MM.1S (cell line): ENCODE measurements around the gene ZNF428.

Source experiments
- EZH2phosphoT487 ChIP-seq: fragments of 300-600 bp; sonication (generic); IDR thresholded peaks from 2 replicates; pipeline ENCODE4 v1.6.1; 2018; ENCODE audit warnings: antibody characterized with exemption, low read length
- TF ChIP-seq, protein P1 (sequence below): fragments of 300-600 bp; sonication (generic); IDR thresholded peaks from 2 replicates; pipeline ENCODE4 v1.5.1; 2016; ENCODE audit warnings: antibody characterized with exemption, low read length, mixed read lengths

DNA sequence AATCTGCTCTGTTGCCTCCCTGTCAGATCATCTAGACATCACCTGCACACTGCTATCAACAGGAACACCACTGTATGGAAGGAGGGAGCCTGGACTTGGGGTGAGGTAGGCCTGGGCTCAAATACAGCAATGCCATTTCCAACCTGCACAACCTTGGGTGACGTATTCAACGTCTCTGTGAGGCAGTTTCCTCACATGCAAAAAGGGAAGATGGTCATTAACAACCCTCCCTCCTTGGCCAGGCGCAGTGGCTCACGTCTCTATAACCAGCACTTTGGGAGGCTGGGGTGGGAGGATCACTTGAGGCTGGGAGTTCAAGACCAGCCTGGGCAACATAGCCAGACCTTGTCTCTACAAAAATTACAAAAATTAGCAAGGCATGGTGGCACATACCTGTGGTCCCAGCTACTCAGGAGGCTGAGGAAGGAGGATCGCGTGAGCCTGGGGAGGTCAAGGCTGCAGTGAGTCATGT, 57.2 kb downstream of the ZNF428 start:
- TF ChIP-seq, protein P1, sequence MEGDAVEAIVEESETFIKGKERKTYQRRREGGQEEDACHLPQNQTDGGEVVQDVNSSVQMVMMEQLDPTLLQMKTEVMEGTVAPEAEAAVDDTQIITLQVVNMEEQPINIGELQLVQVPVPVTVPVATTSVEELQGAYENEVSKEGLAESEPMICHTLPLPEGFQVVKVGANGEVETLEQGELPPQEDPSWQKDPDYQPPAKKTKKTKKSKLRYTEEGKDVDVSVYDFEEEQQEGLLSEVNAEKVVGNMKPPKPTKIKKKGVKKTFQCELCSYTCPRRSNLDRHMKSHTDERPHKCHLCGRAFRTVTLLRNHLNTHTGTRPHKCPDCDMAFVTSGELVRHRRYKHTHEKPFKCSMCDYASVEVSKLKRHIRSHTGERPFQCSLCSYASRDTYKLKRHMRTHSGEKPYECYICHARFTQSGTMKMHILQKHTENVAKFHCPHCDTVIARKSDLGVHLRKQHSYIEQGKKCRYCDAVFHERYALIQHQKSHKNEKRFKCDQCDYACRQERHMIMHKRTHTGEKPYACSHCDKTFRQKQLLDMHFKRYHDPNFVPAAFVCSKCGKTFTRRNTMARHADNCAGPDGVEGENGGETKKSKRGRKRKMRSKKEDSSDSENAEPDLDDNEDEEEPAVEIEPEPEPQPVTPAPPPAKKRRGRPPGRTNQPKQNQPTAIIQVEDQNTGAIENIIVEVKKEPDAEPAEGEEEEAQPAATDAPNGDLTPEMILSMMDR = no peak
- no peak for TF ChIP-seq EZH2phosphoT487
